Effector memory CD4-positive, alpha-beta T cell (primary cell): ENCODE measurements around the gene HS6ST1.
A peak's percentile ranks its signal among the peaks of the same experiment; 100 is the strongest.

Experiments used
- DNase-seq, 3 donors: peaks; one replicate each; pipeline ENCODE4 v3.0.0-alpha.2; 2020
- H3K27ac ChIP-seq: 2 replicates; pipeline ENCODE4 v1.7.0; 2013; ENCODE audit warnings: mild to moderate bottlenecking, low read length, moderate library complexity; ENCODE audit not compliant: insufficient read depth, poor library complexity, severe bottlenecking
- H3K27me3 ChIP-seq: replicated peaks from 2 replicates; pipeline ENCODE4 v1.7.0; 2013; ENCODE audit warnings: mild to moderate bottlenecking, low read length; ENCODE audit not compliant: insufficient read depth, control insufficient read depth, poor library complexity, severe bottlenecking
- H3K36me3 ChIP-seq: 2 replicates; pipeline ENCODE4 v1.7.0; 2013; ENCODE audit warnings: mild to moderate bottlenecking, low read length, moderate library complexity; ENCODE audit not compliant: control insufficient read depth, insufficient read depth
- H3K4me1 ChIP-seq: 2 replicates; pipeline ENCODE4 v1.7.0; 2013; ENCODE audit warnings: low read length, mild to moderate bottlenecking; ENCODE audit not compliant: control insufficient read depth, insufficient read depth, poor library complexity, severe bottlenecking
- H3K4me3 ChIP-seq: 2 replicates; pipeline ENCODE4 v1.7.0; 2013; ENCODE audit warnings: low read length, low read depth, mild to moderate bottlenecking; ENCODE audit not compliant: insufficient read depth, poor library complexity, severe bottlenecking
- H3K9me3 ChIP-seq: 2 replicates; pipeline ENCODE4 v1.7.0; 2013; ENCODE audit warnings: mild to moderate bottlenecking, low read length, moderate library complexity; ENCODE audit not compliant: control insufficient read depth

The HS6ST1 gene

GRCh38 chr2:128241896-128242295 lies 76.8 kb downstream of the HS6ST1 start:
- H3K4me1 ChIP-seq, result no peaks in the 10 kb centered on the region
- H3K4me3 ChIP-seq, result no peak overlapping the region
- no peaks in the 10 kb centered on the region for H3K9me3 ChIP-seq
- no peaks in the 10 kb centered on the region for H3K27me3 ChIP-seq
- no peaks in the 10 kb centered on the region for H3K36me3 ChIP-seq
- no peak overlapping the region for H3K27ac ChIP-seq
- DNase-seq, result no peak

- Histone ChIP-seq H3K4me3 (no peak overlapping the region), H3K9me3 (no peaks in the 10 kb centered on the region), H3K27me3 (no peaks in the 10 kb centered on the region), H3K36me3 (no peaks in the 10 kb centered on the region), H3K4me1 (peaks cover 3% of the 10 kb centered on the region), H3K27ac (no peak overlapping the region)
- no peak for DNase-seq
Observed at GRCh38 chr2:128237911-128238697, 80.6 kb downstream of the HS6ST1 start.

DNA sequence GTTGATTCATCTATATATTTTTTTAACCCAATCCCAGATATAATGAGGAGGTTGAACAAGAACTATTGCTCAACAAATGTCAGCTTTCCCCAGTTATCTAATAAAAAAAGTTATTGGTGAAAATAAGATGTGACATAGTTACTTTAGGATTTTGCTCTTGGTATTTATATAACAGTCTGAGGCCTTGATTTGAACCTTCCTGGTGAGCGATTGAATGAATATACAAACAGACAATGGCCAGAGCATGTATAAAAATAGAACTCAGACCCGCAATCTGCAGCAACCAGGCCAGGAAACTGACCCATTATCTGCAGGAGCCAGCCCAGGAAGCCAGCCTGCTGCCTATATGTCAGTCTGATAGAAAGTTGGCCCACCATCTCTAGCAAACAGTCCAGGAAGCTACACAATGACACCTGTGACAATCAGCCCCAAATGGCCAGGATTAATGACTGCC lies 81.6 kb downstream of the HS6ST1 start:
- DNase-seq, result no peak
- peaks cover 9% of the 10 kb centered on the region for H3K4me1 ChIP-seq
- H3K27ac ChIP-seq, result no peak overlapping the region
- H3K4me3 ChIP-seq, result no peak overlapping the region
- no peaks in the 10 kb centered on the region for H3K9me3 ChIP-seq
- H3K36me3 ChIP-seq, result no peaks in the 10 kb centered on the region
- H3K27me3 ChIP-seq, result no peaks in the 10 kb centered on the region

DNA sequence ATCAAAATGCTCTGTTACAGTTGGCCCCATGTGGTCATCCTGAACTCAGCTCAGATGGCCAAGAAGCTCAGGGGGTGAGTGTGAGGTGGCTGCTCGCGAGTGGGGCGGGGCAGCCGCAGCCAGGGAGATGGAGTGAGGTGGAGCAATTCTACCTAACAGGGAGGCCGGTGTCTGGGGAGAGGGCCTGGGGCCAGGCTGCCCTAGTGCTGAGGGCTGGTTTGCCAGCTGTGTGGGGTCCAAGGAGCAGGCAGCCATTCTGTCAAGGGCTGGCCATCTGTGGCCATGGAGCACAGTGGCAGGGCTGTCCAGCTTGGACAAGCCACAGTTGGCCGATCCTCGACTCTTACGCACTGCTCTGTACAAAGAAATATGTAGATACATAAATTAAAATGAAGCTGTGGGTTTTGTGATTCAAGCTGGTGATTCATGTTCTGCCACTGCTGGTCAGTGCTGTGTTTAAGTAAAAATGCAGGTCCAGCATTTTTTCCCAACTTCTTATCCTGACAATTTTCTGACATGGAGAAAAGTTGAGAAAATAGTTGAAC lies 82.1 kb downstream of the HS6ST1 start:
- Histone ChIP-seq H3K27me3 (no peaks in the 10 kb centered on the region), H3K36me3 (no peaks in the 10 kb centered on the region), H3K9me3 (no peaks in the 10 kb centered on the region), H3K4me1 (peaks cover 9% of the 10 kb centered on the region), H3K4me3 (no peak overlapping the region), H3K27ac (no peak overlapping the region)
- DNase-seq, result no peak

DNA sequence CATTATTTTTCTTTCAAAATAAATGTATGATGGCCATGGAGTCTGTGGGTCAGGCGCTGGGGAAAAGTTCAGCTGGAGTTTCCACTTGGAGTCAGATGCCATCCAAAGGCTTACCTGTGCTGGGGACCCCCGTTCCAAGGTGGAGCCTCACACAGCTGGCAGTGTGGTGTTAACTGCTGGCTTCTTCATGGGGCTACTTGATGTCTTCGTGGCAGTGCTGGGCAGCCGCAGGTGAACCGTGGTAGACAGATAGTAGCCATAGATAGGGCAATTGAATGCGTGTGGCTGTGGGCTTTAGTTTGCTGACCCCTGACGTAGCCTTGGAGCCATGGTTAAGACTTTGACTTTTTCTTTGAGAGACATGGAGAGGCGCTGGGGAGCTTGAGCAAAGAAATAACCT lies 83.1 kb downstream of the HS6ST1 start:
- no peaks in the 10 kb centered on the region for H3K27me3 ChIP-seq
- DNase-seq, result no peak
- no peaks in the 10 kb centered on the region for H3K9me3 ChIP-seq
- no peak overlapping the region for H3K27ac ChIP-seq
- no peak overlapping the region for H3K4me3 ChIP-seq
- H3K4me1 ChIP-seq, result peaks cover 9% of the 10 kb centered on the region
- H3K36me3 ChIP-seq, result no peaks in the 10 kb centered on the region

GRCh38 chr2:128234613-128235012 lies 84.1 kb downstream of the HS6ST1 start:
- Histone ChIP-seq H3K4me1 (peaks cover 9% of the 10 kb centered on the region), H3K36me3 (no peaks in the 10 kb centered on the region), H3K4me3 (no peak overlapping the region), H3K27ac (no peak overlapping the region), H3K9me3 (no peaks in the 10 kb centered on the region), H3K27me3 (no peaks in the 10 kb centered on the region)
- DNase-seq, result no peak

- Histone ChIP-seq H3K4me3 (peak overlapping the region; percentile 86), H3K27ac (no peak overlapping the region), H3K9me3 (no peaks in the 10 kb centered on the region), H3K36me3 (no peaks in the 10 kb centered on the region), H3K27me3 (no peaks in the 10 kb centered on the region), H3K4me1 (peaks cover 9% of the 10 kb centered on the region)
- DNase-seq, result no peak
Observed at GRCh38 chr2:128233790-128234395, 84.8 kb downstream of the HS6ST1 start.

DNA sequence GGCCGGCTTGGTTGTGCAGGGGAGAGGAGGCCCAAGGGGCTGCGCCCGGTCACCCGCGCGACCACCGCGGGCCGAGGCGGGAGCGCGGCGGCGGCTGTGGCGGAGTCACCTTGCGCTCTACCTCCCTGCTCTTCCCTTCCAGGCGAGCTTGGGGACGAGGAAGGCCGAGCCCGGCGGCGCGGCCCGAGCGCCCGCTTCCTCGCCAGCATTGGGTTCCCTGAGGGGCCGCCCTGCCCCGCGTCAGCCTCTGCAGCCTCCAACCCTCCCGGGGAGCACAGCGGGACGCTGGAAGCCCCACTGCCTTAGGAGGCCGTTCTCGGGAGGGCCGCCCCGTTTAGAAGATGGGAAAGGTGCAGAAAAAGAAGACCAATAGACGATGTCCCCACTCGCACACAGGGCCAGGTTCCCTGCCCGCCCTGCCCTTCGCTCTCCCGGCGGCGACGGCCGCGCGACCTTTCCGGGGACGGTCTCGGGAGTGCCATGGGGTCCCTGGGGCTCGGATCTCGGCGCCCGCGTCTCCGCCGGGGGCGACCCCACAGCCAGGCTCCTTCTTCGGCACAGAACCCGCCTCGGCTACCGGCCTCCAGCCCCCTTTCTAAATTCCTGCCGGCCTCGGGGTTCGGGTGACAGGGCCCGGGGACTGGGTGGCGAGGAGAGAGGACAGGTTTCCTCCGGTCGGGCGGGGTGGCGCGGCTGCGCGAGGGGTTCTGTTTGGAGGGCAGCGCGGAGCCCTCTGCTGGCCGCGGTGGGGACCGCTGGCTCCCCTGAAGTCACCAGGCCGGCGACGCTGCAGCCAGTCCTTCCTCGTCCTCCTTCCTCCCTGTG lies 85.5 kb downstream of the HS6ST1 start:
- H3K27ac ChIP-seq, result no peak overlapping the region
- peak; percentile 48 to 62 (median 56) for DNase-seq
- no peaks in the 10 kb centered on the region for H3K9me3 ChIP-seq
- H3K36me3 ChIP-seq, result no peaks in the 10 kb centered on the region
- peak overlapping the region; percentile 86 for H3K4me3 ChIP-seq
- H3K27me3 ChIP-seq, result no peaks in the 10 kb centered on the region
- peaks cover 9% of the 10 kb centered on the region for H3K4me1 ChIP-seq

GRCh38 chr2:128228894-128229293 lies 89.8 kb downstream of the HS6ST1 start:
- H3K4me1 ChIP-seq, result peaks cover 9% of the 10 kb centered on the region
- H3K4me3 ChIP-seq, result no peak overlapping the region
- no peaks in the 10 kb centered on the region for H3K27me3 ChIP-seq
- H3K36me3 ChIP-seq, result no peaks in the 10 kb centered on the region
- H3K9me3 ChIP-seq, result no peaks in the 10 kb centered on the region
- DNase-seq, result no peak
- no peak overlapping the region for H3K27ac ChIP-seq
